H1 (cell line): ENCODE measurements around the gene RELL1.
"Not testable (repeated sequence)": the region's sequence is repeated elsewhere in the genome, so short reads cannot be mapped to it uniquely, and the experiment has no call there.

Experiments
- EP300 ChIP-seq, 2 experiments: IDR thresholded peaks; 1 replicate in 1 of 2; 2 replicates in 1 of 2; pipeline ENCODE4 v1.6.1; 2011 to 2012; ENCODE audit warnings: low read depth in 2 of 2, low read length in 2 of 2, mild to moderate bottlenecking in 2 of 2, borderline replicate concordance in 1 of 2, inconsistent platforms in 1 of 2, moderate library complexity in 1 of 2
- KDM5A ChIP-seq: fragments of 200-600 bp; IDR thresholded peaks from 2 replicates; pipeline ENCODE4 v1.7.1; 2012; ENCODE audit warnings: mild to moderate bottlenecking, low read length, inconsistent platforms, mixed read lengths
- MAFK ChIP-seq: IDR thresholded peaks from 2 replicates; pipeline ENCODE4 v1.6.1; 2012; ENCODE audit warnings: low read depth, mild to moderate bottlenecking, improper control_type of control experiment, low read length
- NRF1 ChIP-seq: IDR thresholded peaks from 2 replicates; pipeline ENCODE4 v1.6.1; 2011; ENCODE audit warnings: mild to moderate bottlenecking, low read depth, low read length, improper control_type of control experiment
- POLR2A ChIP-seq, 2 experiments: IDR thresholded peaks; 1 replicate in 1 of 2; 2 replicates in 1 of 2; pipeline ENCODE4 v1.6.1; 2011; ENCODE audit warnings: low read depth in 2 of 2, low read length in 2 of 2, mild to moderate bottlenecking in 2 of 2; ENCODE audit errors: control extremely low read depth in 1 of 2
- SP1 ChIP-seq: IDR thresholded peaks from 2 replicates; pipeline ENCODE4 v1.6.1; 2011; ENCODE audit warnings: low read depth, low read length
- TF ChIP-seq, protein P1 (sequence below), 3 experiments: IDR thresholded peaks; 1 replicate in 2 of 3; 2 replicates in 1 of 3; pipeline versions ENCODE4 v1.5.1 to v1.6.1; 2011; ENCODE audit warnings: low read length in 3 of 3, mild to moderate bottlenecking in 3 of 3, inconsistent platforms in 2 of 3, low read depth in 1 of 3, moderate library complexity in 1 of 3; ENCODE audit not compliant: insufficient read depth in 1 of 3; ENCODE audit errors: control extremely low read depth in 1 of 3

DNA sequence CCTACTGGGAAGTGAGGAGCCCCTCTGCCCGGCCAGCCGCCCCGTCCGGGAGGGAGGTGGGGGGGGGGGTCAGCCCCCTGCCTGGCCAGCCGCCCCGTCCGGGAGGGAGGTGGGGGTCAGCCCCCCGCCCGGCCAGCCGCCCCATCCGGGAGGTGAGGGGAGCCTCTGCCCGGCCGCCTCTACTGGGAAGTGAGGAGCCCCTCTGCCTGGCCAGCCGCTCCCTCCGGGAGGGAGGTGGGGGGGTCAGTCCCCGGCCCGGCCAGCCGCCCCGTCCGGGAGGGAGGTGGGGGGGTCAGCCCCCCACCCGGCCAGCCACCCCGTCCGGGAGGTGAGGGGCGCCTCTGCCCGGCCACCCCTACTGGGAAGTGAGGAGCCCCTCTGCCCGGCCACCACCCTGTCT is 17.1 kb downstream of the RELL1 start:
- not testable (repeated sequence) for TF ChIP-seq KDM5A; EP300 (IDR thresholded peaks at IDR 0.05; ENCODE audit: borderline replicate concordance in 1 of 2, low read depth in 2 of 2, low read length in 2 of 2); POLR2A (IDR thresholded peaks at IDR 0.05; ENCODE audit: control extremely low read depth in 1 of 2, low read depth in 2 of 2, low read length in 2 of 2); NRF1; SP1; MAFK
- TF ChIP-seq, protein P1, sequence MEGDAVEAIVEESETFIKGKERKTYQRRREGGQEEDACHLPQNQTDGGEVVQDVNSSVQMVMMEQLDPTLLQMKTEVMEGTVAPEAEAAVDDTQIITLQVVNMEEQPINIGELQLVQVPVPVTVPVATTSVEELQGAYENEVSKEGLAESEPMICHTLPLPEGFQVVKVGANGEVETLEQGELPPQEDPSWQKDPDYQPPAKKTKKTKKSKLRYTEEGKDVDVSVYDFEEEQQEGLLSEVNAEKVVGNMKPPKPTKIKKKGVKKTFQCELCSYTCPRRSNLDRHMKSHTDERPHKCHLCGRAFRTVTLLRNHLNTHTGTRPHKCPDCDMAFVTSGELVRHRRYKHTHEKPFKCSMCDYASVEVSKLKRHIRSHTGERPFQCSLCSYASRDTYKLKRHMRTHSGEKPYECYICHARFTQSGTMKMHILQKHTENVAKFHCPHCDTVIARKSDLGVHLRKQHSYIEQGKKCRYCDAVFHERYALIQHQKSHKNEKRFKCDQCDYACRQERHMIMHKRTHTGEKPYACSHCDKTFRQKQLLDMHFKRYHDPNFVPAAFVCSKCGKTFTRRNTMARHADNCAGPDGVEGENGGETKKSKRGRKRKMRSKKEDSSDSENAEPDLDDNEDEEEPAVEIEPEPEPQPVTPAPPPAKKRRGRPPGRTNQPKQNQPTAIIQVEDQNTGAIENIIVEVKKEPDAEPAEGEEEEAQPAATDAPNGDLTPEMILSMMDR (IDR thresholded peaks at IDR 0.05; ENCODE audit: control extremely low read depth in 1 of 3, insufficient read depth in 1 of 3, low read depth in 1 of 3, low read length in 3 of 3): not testable (repeated sequence)
